GM23248 (cell line): ENCODE measurements around the gene GABRG3.

Experiments used
- EZH2 ChIP-seq: fragments of 200-600 bp; sonication (generic); IDR thresholded peaks from 2 replicates; pipeline ENCODE4 v1.6.1; 2018; ENCODE audit warnings: antibody characterized with exemption, mild to moderate bottlenecking; ENCODE audit not compliant: insufficient read depth, poor library complexity, severe bottlenecking
- EZH2phosphoT487 ChIP-seq: fragments of 200-600 bp; sonication (generic); IDR thresholded peaks from 2 replicates; pipeline ENCODE4 v1.6.1; 2018; ENCODE audit warnings: antibody characterized with exemption, moderate library complexity, mild to moderate bottlenecking, low read depth; ENCODE audit not compliant: insufficient read depth

GRCh38 chr15:27483124-27483523 lies 512.1 kb downstream of the GABRG3 start:
- no peak for TF ChIP-seq EZH2phosphoT487
- TF ChIP-seq EZH2, result no peak
